NCI-H1436 treated with DMSO at 0.1 percent for 48 hours (cell line): ENCODE results near the gene ZNF195.
"Not testable (repeated sequence)": the region's sequence is repeated elsewhere in the genome, so short reads cannot be mapped to it uniquely, and the experiment has no call there.

Experiments
- DNase-seq: peaks from one replicate; lab custom pipeline; 2025; lab: John Stamatoyannopoulos, UW

Gene ZNF195

GRCh38 chr11:3402181-3402860, 23.4 kb upstream of the ZNF195 start:
- not testable (repeated sequence) for DNase-seq

DNA sequence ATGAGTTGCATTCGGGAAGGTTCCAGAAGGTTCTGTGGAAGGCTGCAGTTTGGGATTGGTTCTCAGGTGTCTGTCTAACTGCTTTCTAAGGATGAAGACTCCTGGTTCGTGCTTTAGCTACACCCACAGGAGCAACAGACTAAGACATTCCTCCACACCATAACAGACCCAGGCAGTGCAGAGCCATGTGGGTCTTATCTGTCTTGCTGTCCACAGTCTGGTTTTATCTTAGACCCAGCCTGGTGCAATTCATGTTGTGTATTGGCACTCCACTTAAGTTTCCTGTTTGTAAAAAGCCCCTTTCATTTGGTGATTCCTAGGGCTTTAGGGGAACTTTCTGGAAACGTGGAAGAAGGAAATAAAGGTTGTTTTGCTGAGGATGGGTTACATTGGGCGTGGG, 22.1 kb upstream of the ZNF195 start:
- DNase-seq = not testable (repeated sequence)

- not testable (repeated sequence) for DNase-seq
Measured at GRCh38 chr11:3398509-3398908, 19.6 kb upstream of the ZNF195 start.

DNA sequence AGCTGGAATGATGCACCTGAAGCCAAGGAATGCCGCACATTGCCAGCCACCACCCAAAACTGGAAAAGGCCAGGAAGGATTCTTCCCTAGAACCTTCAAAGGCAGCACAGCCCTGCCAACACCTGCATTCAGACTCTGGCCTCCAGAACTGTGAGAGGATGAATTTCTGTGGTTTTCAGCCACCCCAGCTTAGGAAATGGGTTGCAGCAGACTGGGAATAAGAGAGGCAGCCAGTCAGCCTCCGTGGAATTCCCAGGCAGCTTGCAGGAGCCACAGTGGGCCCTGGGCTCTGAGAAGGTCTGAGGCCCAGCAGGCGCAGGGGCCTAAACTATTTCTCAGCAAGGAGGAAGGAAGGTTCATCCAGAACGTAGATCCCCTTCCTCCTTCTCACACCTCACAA, 19.2 kb upstream of the ZNF195 start:
- not testable (repeated sequence) for DNase-seq

DNA sequence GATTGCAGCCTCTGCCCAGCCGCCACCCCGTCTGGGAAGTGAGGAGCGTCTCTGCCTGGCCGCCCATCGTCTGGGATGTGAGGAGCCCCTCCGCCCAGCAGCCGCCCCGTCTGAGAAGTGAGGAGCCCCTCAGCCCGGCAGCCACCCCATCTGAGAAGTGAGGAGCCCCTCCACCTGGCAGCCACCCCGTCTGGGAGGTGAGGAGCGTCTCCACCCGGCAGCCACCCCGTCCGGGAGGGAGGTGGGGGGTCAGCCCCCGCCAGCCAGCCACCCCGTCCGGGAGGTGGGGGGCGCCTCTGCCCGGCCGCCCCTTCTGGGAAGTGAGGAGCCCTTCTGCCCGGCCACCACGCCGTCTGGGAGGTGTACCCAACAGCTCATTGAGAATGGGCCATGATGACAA, 18.3 kb upstream of the ZNF195 start:
- DNase-seq = not testable (repeated sequence)

DNA sequence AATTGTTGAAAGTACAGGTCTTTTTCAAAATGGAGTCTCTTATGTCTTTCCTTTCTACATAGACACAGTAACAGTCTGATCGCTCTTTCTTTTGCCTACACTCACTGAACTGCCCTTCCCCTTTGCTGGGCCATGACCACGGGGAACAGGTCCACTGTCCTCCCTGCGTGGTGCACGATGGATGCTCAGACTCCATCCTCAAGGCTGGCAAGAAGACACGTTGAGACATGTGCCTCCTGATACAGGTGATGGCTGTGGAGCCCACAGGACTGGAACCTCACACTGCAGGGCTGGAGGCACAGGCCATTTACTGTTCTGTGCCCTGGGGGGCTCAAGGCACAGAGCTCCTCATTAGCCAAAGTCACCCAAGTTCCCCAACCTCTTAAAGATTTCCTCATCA, 16.5 kb upstream of the ZNF195 start:
- DNase-seq = not testable (repeated sequence)

GRCh38 chr11:3394956-3395355, 16.0 kb upstream of the ZNF195 start:
- DNase-seq = not testable (repeated sequence)

GRCh38 chr11:3393450-3393849, 14.5 kb upstream of the ZNF195 start:
- not testable (repeated sequence) for DNase-seq

DNA sequence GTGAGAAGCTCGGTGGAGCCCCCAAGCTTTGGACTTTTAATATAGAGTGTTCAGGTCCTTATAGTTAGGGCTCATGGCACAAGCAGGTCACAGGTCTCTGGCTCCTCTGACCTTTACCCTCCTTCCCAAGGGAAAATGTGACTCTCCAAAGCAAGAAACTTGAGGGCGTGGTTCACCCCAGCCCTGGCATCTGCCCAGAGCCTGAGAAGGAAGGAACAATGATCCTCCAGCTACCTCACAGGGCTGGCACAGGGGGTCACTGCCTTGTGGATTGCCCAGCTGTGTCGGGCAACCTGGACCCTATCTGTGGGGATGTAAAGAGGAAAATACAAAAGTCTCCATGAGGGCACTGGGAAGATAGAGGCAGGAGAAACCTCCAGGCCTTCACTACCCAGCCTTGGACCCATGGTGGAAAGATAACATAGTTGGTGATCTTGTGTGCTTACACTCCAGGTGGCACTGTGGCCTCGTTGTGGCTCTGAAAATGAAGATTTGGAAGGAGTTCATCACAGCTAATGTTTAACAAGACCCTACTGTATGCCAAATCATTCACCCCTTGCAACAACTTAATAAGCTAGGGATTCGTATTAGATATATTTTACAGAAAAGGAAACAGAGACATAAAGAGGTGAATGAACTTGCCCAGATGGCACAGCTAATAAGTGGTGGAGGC, 3.8 kb upstream of the ZNF195 start:
- no peak for DNase-seq

- no peak for DNase-seq
Measured at GRCh38 chr11:3381794-3382193, 2.8 kb upstream of the ZNF195 start.

- DNase-seq = no peak
Measured at GRCh38 chr11:3380706-3381545, 2.0 kb upstream of the ZNF195 start.

DNA sequence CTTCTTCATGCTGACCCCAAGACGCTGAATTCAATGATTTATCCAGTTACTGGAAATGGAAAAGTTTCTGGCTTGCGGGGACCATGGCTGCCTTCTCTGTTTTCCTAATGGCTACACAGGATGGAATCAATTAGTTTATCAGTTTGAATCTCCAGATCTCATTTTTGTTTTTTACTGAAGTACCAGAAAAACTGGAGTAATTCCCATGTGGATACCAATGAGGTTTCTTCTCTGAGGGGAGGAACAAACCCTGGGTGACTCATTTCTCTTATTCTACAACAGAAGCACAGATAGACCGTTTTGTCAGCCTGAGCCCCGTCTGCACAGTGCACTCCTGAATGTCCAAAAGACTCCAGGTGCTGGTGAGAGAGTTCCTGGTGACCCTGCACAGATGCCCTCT, 3.4 kb downstream of the ZNF195 start:
- DNase-seq = no peak

- no peak for DNase-seq
Measured at GRCh38 chr11:3370311-3370870, 8.6 kb downstream of the ZNF195 start.

DNA sequence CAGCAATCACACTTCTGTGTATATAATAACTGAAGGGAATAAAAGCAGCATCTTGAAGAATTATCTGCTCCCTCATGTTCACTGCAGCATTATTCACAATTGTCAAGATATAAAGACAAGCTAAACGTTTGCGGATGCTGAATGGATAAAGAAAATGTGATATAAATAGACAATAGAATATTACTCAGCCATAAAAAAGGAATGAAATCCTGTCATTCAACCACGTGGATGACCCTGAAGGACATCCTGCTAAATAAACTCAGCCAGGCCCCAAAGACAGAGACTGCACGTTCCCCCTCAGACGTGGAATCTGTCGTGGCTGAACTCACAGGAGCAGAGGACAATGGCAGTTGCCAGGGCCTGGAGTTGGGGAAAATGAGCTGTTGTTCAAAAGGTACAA, 9.6 kb downstream of the ZNF195 start:
- no peak for DNase-seq

DNA sequence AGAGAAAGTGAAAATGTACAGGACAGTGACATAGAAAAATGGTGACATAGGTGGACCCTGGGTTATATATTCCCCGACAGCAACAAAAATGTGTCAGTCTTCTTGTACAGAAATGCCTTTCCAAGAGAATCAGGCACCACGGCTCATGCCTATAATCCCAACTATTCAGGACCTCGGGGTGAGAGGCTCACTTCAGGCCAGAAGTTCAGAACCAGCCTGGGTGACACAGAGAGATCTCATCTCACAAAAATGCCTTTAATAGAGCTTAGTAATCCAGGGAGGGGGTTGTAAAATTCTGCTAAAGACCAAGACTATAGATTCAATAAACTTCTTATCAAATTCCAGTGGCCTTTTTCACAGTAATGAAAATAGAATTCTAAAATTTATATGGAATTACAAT, 10.7 kb downstream of the ZNF195 start:
- no peak for DNase-seq

DNA sequence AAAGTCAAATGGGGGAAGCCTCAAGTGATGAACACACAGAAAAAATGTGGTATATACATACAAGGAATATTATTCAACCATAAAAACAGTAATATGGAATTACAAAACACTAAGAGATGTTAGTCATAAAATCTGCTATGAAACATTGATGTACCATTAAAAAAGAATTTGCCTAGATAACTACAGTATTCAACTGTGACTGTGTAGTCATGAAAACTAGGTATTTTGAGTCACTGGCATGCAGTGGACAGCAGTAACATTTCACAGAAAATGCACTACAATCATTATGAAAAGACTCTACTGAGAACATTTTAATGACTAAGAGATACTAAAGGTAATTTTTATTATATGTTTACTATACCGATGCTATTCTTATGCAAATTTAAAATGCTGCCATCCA, 11.7 kb downstream of the ZNF195 start:
- no peak for DNase-seq

GRCh38 chr11:3359092-3359824, 19.7 kb downstream of the ZNF195 start:
- DNase-seq = no peak

DNA sequence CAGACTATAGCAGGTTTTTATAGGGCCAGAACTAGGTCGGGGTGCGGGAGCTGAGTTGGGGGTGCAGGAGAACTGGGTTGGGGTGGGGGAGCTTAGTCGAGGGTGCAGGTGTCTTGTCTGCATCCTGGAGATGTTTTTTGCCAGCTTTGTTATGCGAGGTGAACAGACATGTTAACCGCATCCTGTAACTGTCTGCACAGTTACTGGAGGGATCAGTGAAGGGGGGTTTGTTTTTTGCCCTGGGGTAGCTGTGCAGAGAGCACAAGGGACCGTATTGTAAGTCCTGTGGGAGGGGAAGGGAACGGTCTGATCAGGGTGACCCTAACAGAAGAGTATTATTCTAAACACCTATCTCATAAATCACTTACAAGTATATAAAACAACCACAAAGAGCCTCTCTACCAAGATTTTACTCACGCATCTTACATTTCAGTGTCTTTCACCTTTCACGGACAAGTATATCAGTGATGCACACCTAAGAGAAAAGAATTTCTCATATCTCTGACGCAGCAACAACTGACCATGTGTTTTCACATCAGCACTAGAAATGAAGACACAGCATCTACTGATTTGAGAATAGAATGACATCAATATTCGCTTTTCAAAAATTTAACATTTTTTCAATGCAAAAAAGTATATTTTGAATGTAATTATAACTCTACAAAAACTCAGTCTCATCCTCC, 20.8 kb downstream of the ZNF195 start:
- DNase-seq = no peak

GRCh38 chr11:3357302-3357701, 21.6 kb downstream of the ZNF195 start:
- no peak for DNase-seq

DNA sequence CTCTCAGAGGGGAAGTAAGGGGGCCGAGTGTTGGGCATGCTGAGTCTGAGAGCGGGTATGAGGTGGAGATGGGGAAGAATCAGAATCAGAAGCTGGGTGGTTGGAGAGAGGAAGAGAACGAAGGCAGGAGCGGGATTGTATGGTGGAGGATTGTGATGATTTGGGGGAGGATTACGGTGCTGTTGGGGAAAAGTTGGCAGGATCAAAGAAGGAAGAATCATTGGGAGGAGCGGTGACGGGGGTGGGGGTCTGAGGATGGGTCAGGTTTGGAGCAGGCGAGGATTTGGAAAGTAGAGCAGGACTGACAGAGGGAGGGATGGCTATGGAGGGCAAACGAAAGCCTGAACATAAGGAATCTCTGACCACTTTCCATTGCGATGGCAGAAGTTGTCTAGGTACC, 22.1 kb downstream of the ZNF195 start:
- DNase-seq = no peak

GRCh38 chr11:3353066-3353465, 25.9 kb downstream of the ZNF195 start:
- DNase-seq = no peak
